Panc1 (cell line): ENCODE results near the gene ZNF180.

Experiments used
- POLR2AphosphoS5 ChIP-seq: IDR thresholded peaks from 2 replicates; pipeline ENCODE4 v1.6.1; 2012; ENCODE audit warnings: mild to moderate bottlenecking, low read depth, low read length, moderate library complexity
- SIN3A ChIP-seq: IDR thresholded peaks from 2 replicates; pipeline ENCODE4 v1.6.1; 2012; ENCODE audit warnings: low read depth, mild to moderate bottlenecking, low read length, moderate library complexity, borderline replicate concordance; ENCODE audit not compliant: insufficient read depth
- TCF7L2 ChIP-seq: IDR thresholded peaks from 2 replicates; pipeline ENCODE4 v1.6.1; 2011; ENCODE audit warnings: mild to moderate bottlenecking, low read depth, low read length, inconsistent platforms
- TF ChIP-seq, protein P1 (sequence below): fragments of 450-650 bp; IDR thresholded peaks from 2 replicates; pipeline ENCODE4 v1.5.1; 2017; ENCODE audit warnings: mild to moderate bottlenecking
- TF ChIP-seq, protein P2 (sequence below), 2 experiments: IDR thresholded peaks; 2 replicates each; pipeline ENCODE4 v1.6.1; 2011 to 2012; ENCODE audit warnings: low read depth in 2 of 2, control low read depth in 1 of 2, low read length in 1 of 2, mild to moderate bottlenecking in 1 of 2, moderate library complexity in 1 of 2; ENCODE audit not compliant: insufficient read depth in 1 of 2

DNA sequence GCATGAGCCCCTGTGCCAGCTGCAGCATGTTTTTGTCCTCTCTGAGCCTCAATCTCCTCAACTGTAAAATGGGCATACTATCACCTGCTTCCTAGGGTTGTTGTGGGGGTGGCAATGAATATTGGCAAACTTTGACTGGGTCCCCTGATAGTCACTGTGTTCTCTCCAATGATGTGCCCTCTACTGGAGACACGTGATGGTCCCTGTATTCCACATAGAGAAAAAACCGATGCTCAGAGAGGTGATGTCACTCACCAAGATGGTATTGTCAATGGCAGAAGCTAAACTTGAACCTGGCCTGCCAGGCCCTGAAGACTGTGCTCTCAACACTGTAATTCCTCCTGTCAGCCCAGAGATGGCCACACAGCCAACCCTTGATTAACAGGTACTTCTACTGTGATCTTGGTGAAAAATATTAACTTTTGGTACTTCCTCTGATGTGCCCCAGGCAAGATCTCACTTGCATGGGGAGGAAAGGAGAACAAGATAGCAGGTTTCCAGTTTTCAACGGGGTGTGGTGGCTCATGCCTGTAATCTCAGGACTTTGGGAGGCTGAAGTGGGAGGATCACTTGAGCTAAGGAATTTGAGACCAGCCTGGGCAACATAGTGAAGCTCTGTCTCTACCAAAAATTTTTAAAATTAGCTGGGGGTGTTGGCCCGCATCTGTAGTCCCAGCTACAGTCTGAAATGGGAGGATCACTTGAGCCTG lies 25.6 kb upstream of the ZNF180 start:
- TF ChIP-seq, protein P1, sequence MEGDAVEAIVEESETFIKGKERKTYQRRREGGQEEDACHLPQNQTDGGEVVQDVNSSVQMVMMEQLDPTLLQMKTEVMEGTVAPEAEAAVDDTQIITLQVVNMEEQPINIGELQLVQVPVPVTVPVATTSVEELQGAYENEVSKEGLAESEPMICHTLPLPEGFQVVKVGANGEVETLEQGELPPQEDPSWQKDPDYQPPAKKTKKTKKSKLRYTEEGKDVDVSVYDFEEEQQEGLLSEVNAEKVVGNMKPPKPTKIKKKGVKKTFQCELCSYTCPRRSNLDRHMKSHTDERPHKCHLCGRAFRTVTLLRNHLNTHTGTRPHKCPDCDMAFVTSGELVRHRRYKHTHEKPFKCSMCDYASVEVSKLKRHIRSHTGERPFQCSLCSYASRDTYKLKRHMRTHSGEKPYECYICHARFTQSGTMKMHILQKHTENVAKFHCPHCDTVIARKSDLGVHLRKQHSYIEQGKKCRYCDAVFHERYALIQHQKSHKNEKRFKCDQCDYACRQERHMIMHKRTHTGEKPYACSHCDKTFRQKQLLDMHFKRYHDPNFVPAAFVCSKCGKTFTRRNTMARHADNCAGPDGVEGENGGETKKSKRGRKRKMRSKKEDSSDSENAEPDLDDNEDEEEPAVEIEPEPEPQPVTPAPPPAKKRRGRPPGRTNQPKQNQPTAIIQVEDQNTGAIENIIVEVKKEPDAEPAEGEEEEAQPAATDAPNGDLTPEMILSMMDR = no peak
- TF ChIP-seq POLR2AphosphoS5 (no peak), TCF7L2 (no peak), SIN3A (no peak)
- TF ChIP-seq, protein P2, sequence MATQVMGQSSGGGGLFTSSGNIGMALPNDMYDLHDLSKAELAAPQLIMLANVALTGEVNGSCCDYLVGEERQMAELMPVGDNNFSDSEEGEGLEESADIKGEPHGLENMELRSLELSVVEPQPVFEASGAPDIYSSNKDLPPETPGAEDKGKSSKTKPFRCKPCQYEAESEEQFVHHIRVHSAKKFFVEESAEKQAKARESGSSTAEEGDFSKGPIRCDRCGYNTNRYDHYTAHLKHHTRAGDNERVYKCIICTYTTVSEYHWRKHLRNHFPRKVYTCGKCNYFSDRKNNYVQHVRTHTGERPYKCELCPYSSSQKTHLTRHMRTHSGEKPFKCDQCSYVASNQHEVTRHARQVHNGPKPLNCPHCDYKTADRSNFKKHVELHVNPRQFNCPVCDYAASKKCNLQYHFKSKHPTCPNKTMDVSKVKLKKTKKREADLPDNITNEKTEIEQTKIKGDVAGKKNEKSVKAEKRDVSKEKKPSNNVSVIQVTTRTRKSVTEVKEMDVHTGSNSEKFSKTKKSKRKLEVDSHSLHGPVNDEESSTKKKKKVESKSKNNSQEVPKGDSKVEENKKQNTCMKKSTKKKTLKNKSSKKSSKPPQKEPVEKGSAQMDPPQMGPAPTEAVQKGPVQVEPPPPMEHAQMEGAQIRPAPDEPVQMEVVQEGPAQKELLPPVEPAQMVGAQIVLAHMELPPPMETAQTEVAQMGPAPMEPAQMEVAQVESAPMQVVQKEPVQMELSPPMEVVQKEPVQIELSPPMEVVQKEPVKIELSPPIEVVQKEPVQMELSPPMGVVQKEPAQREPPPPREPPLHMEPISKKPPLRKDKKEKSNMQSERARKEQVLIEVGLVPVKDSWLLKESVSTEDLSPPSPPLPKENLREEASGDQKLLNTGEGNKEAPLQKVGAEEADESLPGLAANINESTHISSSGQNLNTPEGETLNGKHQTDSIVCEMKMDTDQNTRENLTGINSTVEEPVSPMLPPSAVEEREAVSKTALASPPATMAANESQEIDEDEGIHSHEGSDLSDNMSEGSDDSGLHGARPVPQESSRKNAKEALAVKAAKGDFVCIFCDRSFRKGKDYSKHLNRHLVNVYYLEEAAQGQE (IDR thresholded peaks at IDR 0.05; ENCODE audit: insufficient read depth in 1 of 2, low read depth in 2 of 2, low read length in 1 of 2) = no peak
